ENCODE measurements around the gene ACTG1.
"Not testable (repeated sequence)": the region's sequence is repeated elsewhere in the genome, so short reads cannot be mapped to it uniquely, and the experiment has no call there.

ACTG1 gene

DNA sequence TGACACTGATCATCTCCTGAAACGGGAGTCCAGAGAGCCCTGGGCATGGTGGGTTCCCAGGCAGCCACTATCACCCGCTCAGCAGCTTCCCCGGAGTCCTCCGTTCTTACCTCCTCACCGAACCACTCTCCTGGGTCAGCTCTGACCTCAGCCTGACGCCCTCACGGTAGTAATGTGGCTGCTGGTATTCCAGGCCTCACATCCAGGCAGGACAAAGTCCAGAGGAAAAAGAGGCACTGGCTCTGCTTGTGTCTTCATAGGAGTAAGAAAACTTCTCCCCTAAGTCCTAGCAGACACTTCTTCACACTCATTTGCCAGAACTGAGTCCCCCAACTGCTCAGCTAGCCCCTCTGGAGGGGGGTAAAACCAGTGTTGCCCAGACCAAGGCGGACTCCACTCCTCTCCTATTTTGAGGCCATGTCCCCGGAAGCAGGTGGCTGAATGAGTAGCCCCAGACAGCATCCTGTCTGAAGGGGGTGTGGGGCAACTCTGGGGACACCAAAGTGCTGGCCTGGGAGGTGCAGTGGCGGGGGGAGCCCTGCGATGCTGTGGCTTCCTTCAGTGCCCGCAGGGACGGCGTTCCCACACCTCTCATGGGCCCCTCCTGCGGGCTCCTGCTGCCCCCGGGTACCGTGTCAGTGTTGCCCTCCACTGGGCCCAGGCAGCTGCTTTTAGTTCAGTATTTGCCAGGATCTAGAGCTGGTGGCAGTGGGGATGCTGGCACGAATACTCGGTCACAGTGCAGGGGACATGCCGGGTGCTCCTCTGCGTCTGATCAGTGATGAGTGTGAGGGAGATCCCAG is 20.9 kb upstream of the ACTG1 start:
- DNase-seq (ENCODE audit: low read depth, low spot score), result no peak

DNA sequence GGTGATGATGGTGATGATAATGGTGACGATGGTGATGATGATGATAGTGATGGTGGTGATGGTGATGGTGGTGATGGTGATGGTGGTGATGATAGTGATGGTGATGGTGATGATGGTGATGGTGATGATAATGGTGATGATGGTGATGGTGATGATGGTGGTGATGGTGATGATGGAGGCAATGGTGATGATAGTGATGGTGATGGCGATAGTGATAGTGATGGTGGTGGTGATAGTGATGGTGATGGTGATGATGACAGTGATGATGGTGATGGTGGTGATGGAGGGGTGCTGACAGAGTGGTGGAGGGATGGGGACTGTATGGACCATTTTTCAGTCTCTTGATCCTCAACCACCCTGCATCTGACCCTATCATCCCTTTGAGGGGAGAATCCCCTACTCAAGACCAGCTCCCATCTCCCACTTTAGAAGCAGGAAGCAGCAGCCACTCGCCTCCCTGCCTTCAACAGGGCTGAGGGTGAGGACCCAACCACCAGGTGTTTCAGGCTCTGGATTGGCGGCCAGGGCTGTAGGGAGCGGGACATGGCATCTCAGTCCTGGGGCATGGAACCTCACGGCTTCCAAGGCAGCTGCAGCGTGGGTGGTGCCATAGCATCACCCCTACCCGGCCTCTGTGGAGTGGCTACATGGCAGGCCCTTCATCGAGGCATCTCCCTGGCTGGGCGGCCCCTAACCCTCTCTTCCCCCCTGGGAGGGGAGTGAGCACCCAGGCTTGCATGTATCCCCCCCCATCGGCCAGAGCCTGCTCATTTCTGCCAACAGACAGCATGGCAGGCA is 20.1 kb upstream of the ACTG1 start:
- no peak for DNase-seq (ENCODE audit: low read depth, low spot score)

DNA sequence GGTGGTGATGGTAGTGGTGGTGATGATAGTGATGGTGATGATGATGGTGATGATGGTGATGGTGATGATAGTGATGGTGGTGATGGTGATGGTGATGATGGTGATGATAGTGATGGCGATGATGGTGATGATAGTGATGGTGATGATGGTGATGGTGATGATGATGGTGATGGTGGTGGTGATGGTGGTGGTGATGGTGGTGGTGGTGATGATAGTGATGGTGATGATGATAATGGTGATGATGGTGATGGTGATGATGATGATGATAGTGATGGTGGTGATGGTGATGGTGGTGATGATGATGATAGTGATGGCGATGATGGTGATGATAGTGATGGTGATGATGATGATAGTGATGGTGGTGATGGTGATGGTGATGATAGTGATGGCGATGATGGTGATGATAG is 19.4 kb upstream of the ACTG1 start:
- not testable (repeated sequence) for DNase-seq (ENCODE audit: low read depth, low spot score)

DNA sequence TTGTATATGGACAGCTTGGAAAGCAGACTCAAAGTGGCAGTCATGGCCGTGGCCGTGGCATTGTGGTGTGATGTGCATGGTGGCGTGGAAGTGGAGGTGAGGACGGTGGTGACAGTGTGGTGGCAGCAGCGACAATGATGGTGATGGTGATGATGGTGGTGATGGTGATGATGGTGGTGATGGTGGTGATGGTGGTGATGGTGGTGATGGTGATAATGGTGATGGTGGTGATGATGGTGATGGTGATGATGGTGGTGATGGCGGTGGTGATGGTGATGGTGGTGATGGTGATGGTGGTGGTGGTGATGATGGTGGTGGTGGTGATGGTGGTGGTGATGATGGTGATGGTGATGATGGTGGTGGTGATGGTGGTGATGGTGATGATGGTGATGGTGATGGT is 18.4 kb upstream of the ACTG1 start:
- DNase-seq (ENCODE audit: low read depth, low spot score), result not testable (repeated sequence)

DNA sequence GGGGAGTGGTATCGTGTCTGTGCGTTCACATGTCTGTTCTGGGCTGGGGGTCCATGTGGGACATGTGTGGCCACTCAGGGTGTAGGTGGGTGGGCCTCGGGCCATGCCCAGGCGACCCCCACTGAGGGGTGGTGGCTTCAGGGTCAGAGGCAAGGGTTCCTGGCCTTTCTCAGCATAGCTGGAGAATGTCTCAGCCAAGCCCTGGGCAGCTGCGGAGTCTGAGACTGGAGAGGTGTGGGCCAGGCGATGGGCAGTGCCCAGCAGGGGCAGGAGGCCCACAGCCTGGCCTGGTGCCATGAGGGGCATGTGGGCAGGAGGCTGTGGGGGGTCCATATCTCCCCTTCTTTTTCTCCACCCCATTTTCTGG is 16.8 kb upstream of the ACTG1 start:
- no peak for DNase-seq (ENCODE audit: low read depth, low spot score)

DNA sequence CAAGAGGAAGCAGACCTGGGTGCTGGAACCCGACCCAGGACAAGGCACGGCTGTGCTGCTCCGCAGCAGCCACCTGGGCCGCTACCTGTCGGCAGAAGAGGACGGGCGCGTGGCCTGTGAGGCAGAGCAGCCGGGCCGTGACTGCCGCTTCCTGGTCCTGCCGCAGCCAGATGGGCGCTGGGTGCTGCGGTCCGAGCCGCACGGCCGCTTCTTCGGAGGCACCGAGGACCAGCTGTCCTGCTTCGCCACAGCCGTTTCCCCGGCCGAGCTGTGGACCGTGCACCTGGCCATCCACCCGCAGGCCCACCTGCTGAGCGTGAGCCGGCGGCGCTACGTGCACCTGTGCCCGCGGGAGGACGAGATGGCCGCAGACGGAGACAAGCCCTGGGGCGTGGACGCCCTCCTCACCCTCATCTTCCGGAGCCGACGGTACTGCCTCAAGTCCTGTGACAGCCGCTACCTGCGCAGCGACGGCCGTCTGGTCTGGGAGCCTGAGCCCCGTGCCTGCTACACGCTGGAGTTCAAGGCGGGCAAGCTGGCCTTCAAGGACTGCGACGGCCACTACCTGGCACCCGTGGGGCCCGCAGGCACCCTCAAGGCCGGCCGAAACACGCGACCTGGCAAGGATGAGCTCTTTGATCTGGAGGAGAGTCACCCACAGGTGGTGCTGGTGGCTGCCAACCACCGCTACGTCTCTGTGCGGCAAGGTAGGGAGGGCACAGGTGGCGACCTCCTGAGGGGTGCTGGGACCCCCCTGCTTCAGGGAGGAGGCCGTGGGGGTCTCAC is 16.2 kb upstream of the ACTG1 start:
- DNase-seq (ENCODE audit: low read depth, low spot score), result no peak

DNA sequence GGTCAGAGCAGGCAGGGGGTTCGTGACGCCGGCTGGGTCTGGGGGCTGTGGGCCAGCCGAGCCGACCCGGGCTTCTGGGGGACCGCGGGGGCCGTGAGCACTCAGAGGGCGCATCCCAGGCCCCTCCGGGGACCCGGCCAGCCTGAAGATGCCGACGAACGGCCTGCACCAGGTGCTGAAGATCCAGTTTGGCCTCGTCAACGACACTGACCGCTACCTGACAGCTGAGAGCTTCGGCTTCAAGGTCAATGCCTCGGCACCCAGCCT is 15.7 kb upstream of the ACTG1 start:
- no peak for DNase-seq (ENCODE audit: low read depth, low spot score)

DNA sequence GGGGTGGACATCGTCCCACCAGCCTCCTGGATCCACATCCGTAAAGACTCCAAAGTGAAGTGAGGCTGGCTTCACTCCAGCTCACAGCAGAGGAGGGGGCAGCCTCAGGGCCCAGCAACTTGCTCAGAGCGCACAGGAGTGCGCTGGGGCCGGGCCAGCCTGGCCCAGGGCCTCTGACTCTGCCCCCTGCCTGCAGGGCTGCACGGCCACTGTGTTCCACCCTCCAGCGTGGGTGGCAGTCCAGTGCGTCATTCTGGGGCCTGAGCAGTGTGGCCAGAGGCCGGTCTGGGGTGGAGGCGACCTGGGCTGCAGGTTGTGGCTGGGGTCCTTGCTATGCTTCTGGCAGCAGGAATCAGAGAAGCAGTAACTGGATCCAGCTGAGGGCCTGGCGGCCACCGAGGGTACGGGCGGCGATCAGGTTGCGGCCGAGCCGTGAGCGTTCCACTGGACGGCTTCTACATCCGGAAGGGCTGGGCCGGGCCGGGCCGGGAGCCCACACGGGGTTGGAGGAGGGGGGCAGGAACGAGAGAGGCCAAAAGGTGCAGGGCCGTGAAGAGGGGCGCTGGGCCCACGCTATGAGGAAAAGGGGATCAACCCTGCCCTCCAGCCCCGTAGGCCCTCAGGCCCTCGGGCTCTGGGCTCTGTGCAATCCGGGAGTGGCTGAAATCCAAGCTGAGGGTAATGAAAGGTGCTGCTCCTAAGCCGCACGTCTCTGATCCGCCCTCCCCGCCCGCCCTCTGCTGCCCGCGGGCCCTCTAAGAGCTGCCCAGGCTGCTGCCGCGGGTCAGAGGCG is 15.2 kb upstream of the ACTG1 start, which contains the start of gene FSCN2:
TSS of gene FSCN2 (plus strand) at position 787 of the 793 bp plus-strand sequence. CDS start 155 bp downstream, outside the sequence.
- no peak for DNase-seq (ENCODE audit: low read depth, low spot score)

DNA sequence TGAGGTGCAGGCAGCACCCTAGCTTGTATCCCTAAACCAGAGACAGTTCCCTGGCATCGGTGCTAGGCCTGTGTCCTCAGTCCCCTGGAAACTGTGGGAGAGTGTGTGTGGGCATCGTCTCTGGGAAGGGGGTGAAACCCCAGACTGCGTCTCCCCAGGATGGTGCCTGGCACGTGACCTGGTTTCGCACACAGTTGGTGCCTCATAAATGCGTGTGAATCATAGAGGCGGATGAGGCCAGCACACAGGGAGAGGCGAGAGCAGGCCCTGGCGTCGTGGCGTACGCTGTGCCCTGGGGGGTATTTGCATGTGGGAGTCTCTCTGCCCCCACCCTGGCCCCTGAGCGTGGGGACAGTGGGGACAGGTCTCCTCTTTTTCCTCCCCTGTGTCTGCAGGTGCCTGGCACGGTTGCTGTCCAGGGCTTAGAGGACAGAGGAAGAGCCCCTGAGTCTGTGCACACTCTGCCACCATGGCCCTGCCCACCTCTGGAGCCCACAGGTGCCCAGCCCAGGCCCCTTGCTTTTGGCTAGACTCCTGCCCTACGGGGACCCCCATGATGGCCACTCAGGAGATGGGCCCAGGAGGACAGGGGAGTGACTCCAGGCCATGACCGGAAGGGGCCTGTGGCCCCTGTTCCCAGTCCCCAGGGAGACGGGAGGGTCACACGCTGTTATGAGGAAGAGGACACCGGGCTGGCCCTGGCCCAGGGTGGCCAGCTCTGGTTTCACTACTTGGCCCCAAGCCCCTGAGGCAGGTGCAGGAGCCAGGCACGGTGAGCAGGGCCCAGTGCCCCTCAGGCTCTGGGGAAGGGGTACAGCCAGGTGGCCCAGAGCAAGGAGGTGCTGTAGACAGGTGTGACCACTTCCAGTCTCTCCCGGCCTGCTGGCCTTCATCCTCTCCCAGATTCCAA is 14.3 kb upstream of the ACTG1 start:
- DNase-seq (ENCODE audit: low read depth, low spot score), result no peak

DNA sequence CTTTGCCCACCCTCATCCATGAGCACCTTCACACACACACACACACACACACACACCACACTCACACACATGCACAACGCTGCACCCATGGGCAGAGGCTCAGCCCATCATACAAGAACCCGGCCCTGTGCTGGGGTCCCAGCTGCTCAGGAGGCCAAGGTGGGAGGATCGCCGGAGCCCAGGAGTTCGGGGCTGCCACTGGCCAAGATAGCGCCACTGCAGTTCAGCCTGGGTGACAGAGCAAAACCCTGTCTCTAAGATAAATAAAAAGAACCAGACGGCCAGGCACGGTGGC is 12.2 kb upstream of the ACTG1 start:
- no peak for DNase-seq (ENCODE audit: low read depth, low spot score)

DNA sequence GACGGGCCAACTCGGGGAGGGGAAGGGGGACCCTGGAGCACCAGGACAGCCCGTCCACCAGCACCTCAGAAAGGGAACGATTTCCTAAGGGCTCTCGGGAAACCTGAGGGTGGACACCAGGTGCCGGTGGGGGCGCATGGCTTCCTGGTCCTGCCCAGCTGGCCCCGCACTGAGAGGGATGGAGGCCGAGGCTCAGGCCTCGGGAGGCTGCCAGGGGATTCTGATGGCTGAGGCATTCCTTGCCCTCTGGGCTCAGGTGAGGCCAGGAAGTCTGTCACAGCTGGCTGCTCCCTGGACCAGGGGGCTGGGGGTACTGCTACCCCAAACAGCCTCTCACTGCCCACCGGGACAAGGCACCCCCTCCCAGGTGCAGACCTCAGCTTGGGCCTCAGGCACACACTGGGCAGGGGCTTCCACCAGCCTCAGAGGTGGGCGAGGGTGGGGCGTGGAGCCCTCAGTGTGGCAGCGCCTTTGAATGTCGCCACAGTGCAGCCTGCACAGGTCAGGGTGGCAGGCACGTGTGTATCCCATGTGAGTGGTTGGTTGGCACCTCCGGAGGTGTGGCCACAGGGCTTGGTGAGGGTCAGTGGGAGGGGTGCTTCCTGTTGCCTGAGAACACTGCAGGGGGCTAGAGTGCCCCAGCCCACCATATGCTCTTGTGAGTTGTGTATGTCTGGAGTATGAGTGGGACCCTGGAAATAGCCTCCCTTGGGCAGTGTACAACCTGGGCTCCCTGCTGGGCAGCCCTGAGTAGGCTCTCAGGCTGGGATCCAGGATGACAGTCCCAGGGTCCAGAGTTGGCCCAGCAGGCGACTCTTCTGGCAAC is 11.7 kb upstream of the ACTG1 start:
- DNase-seq (ENCODE audit: low read depth, low spot score), result no peak

DNA sequence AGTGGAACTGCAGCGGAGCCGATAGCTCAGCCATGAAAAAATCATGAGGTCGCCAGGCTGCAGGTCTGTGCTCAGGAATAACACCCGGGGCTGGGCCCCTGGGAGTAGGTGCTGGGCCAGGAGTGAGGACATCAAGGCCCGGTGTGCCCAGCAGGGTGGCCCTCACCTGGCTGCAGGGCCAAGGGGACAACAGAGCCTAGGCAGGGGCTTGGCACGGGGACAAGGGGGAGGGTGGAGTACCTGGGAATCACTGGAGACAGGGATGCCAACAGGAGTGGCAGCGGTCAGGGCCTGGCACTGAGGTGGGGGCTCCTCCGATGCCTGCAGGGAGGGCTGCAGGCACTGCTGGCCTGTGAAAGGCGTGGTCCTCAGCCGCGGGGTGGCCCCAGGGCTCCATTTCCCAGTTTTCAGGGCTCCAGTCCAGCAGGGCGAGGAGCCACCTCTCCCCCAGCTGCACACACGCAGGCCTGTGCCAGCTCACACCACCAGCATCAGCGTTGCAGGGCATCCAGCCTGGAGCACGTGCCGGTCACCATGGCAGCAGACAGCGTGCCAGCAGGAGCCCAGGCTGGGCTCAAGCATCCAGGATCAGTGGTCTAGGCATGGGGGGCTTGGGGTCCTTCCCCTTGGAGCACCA is 10.9 kb upstream of the ACTG1 start:
- no peak for DNase-seq (ENCODE audit: low read depth, low spot score)

DNA sequence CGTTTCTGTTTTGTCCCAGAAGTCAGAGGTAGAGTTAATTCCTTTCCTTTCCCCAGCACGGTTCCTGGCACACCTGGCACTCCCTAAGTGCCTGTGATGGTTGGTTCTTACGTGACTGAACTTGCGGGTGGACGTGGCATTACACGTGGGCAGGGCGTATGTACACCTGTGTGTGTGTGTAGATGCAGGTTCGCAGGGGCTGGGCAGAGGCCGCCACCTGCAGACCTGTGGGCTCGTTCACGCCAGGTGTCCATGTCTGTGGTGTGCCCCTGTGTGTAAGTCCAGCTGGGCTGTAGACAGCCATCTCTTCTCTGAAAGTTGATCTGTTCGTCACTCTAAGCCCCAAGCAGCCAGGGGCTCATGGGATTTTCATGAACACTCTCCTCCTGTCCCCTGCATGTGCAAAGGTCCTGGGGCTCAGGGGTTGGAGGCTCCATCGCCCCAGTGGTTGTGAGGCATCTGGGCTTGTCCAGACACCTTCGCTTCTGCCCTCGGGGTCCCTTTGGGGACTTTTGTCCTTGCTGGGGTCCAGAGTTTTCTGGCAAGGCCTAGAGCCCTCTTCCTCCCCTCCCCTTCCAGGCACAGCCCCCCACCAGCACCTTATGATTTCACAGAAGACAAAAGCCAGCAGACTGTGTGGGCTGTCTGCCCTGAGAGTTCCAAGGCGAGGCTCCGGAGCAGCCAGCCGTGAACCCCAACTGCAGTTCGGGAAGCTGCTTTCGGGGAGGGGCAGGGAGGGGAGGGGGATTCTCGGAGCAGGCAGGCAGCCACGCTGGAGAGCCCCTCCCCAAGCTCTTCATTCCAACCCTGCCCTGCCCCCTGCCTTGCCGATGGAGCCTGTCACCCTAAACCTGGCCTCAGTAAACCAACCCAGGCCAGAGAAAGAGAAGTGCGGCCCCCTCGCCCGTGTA is 10.1 kb upstream of the ACTG1 start:
- no peak for DNase-seq (ENCODE audit: low read depth, low spot score)

DNA sequence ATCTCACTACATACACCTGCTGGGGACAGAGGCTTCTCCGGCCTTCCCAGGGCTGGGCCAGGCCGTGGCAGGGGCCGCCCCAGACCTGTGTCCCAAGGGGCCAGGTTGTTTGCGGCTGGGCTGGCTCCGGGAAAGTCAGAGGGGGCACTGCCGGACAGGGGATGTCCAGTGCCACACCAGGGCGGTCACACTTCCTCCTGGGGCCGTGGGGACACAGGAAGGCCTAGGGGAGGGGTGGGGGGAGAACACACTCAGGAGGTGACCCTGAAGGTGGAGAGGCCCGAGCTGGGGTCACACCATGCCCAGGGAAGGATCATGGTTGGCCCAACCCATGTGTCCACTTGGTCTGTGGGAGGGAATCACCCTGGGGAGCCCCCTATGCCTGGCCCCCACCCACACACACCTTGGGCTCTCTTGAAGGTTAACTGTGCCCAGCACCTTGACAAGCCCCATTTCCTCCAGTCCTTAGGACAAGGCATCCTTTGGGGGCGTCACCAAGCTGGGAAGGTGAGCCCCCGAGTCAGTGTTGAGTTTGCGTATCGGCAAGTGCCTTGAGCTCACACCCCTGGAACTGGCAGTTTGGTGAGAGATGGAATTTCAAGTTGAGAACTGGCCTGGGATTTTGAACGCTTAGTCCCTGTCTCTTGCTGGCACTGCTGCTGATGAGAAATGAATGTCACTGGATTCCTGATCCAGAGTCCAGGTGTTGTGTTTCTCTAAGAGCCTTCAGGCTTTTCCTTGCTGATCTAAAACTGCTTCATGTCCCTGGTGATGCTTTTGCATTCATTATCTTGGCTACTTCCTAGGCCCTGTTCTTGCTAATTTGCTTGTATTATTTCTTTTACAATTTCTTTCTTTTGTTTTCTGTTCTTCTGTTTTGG is 7.7 kb upstream of the ACTG1 start:
- DNase-seq (ENCODE audit: low read depth, low spot score), result no peak

DNA sequence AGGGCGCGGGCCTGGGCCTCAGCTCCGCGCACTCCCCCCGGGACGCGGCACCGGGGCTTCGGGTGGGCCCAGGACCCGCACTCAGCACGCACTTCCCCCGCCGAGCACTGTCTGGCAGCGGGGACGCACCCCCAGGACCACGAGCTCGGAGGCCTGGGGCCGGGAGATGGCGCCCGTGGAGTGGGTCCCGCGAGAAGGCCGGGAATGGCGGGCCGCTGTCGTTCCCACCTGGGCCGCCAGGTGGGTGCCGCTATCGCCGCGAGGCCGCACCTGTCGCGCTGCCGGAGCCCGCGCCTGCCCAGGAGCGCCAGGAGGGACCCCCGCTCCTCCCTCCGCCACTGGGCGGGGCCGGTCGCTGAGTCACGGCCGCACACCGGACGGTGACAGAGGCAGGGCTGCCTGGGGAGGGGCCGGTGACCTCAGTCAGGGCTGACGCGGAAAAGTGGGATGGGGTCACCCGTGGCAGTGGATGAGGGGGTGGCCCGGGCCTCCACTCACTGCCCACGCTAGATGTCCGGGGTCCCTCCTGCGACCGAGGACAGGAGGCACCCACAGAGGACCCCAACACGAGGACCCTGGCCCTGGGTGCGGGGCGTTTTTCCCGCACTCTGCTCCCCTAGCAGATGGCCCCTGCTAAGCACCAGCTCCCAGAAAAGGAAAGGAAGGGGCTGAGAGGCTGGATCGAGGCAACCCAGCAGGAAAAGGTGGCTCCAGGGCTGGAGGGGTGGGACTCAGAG is 6.9 kb upstream of the ACTG1 start:
- no peak for DNase-seq (ENCODE audit: low read depth, low spot score)

DNA sequence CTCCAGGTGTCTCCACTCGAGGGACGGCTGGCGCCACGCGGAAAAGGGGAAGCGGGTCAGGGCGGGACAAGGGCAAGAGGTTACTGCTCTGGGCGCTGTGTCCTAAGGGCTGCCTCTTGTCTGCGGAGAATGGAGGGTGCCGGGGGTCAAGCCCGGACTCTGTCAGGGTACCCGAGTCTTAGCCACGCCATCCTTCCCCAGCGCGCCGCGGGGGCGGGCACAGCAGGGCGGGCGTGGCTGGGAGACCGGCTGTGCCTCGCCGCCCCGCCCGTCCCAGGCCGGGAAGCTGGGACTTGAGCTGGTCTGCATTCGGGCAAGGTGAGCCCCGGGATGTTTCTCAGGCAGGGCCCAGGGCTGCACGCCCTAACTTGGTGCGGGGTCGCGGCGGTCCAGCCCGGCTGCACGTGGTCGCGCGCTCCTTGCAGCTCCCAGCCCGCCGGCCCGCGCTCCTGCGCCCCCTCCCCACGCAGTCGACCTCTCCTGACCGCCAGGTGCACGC is 6.2 kb upstream of the ACTG1 start:
- no peak for DNase-seq (ENCODE audit: low read depth, low spot score)

Measured in brain pericyte (primary cell).